HCT116 (cell line): ENCODE data around the gene ASB9.

Source experiments
- CEBPB ChIP-seq: IDR thresholded peaks from 2 replicates; pipeline ENCODE4 v1.6.1; 2012; ENCODE audit warnings: low read depth
- CTCF ChIP-seq, 3 experiments: fragments of 200-600 bp in 1 of 3; sonication (generic) in 1 of 3; IDR thresholded peaks in 2 of 3; conservative IDR thresholded peaks in 1 of 3; 2 replicates each; pipeline ENCODE4 v1.5.1; 2012 to 2017; ENCODE audit warnings: low read depth in 2 of 3, low read length in 2 of 3, antibody characterized with exemption in 1 of 3, borderline replicate concordance in 1 of 3, control low read depth in 1 of 3, mild to moderate bottlenecking in 1 of 3, mixed read lengths in 1 of 3, mixed run types in 1 of 3, moderate library complexity in 1 of 3; ENCODE audit not compliant: insufficient read depth in 1 of 3
- EGR1 ChIP-seq: IDR thresholded peaks from 2 replicates; pipeline ENCODE4 v1.6.1; 2012; ENCODE audit warnings: low read depth
- EZH2 ChIP-seq: fragments of 200-600 bp; sonication (generic); IDR thresholded peaks from 2 replicates; pipeline ENCODE4 v1.6.1; 2017; ENCODE audit warnings: antibody characterized with exemption, mixed run types
- EZH2phosphoT487 ChIP-seq: fragments of 200-600 bp; IDR thresholded peaks from 2 replicates; pipeline ENCODE4 v1.6.1; 2018; ENCODE audit warnings: antibody characterized with exemption, borderline replicate concordance
- POLR2A ChIP-seq: IDR thresholded peaks from 2 replicates; pipeline ENCODE4 v1.7.0; 2011; ENCODE audit warnings: borderline replicate concordance; ENCODE audit not compliant: insufficient read depth, insufficient read length; ENCODE audit errors: extremely low read depth
- POLR2AphosphoS5 ChIP-seq: IDR thresholded peaks from 2 replicates; pipeline ENCODE4 v1.6.1; 2011; ENCODE audit warnings: mild to moderate bottlenecking, low read depth, low read length, moderate library complexity
- RAD21 ChIP-seq: IDR thresholded peaks from 2 replicates; pipeline ENCODE4 v1.6.1; 2012; ENCODE audit warnings: low read depth, mild to moderate bottlenecking
- REST ChIP-seq: IDR thresholded peaks from 2 replicates; pipeline ENCODE4 v1.6.1; 2012; ENCODE audit warnings: low read depth
- SP1 ChIP-seq: IDR thresholded peaks from 2 replicates; pipeline ENCODE4 v1.6.1; 2012; ENCODE audit warnings: low read depth

GRCh38 chrX:15200871-15201270, 69.0 kb downstream of the ASB9 start:
- TF ChIP-seq POLR2A (no peak), CTCF (IDR thresholded peaks at IDR 0.05 in 2 of 3, conservative IDR thresholded peaks at IDR 0.05 in 1 of 3; ENCODE audit: borderline replicate concordance in 1 of 3, insufficient read depth in 1 of 3, low read depth in 2 of 3, low read length in 2 of 3) (no peak), POLR2AphosphoS5 (no peak), REST (no peak), EZH2phosphoT487 (no peak), EZH2 (no peak), CEBPB (no peak), EGR1 (no peak), SP1 (no peak), RAD21 (no peak)
